CD4-positive, CD25-positive, alpha-beta regulatory T cell (primary cell): ENCODE measurements around the gene ZNF76. TPM values are rescaled to one million over a fixed set of nuclear protein-coding genes. Genes with fewer than 3 reads are reported as not detected.
A peak's percentile ranks its signal among the peaks of the same experiment; 100 is the strongest.

ENCODE experiments used
- ATAC-seq, 2 donors: fragments of 150-1000 bp; cut with Tn5 transposase; one replicate each; pipeline ENCODE4 v1.10.0; 2021; ENCODE audit warnings: low read depth in 2 of 2, moderate number of reproducible peaks in 2 of 2, moderate library complexity in 1 of 2
- DNase-seq, 3 donors: peaks; one replicate each; pipeline versions ENCODE4 v3.0.0 to v3.0.0-alpha.2; 2012 to 2022; ENCODE audit warnings: mixed read lengths in 1 of 3
- H3K27ac ChIP-seq: one replicate; pipeline ENCODE4 v1.7.0; 2013; ENCODE audit warnings: mild to moderate bottlenecking, low read length; ENCODE audit not compliant: insufficient read depth, poor library complexity, severe bottlenecking
- H3K27me3 ChIP-seq: one replicate; pipeline ENCODE4 v1.7.0; 2013; ENCODE audit warnings: low read length; ENCODE audit not compliant: control insufficient read depth, insufficient read depth
- H3K36me3 ChIP-seq: one replicate; pipeline ENCODE4 v1.7.0; 2013; ENCODE audit warnings: mild to moderate bottlenecking, low read length, moderate library complexity; ENCODE audit not compliant: control insufficient read depth, insufficient read depth
- H3K4me1 ChIP-seq: 2 replicates; pipeline ENCODE4 v1.7.0; 2013; ENCODE audit warnings: mild to moderate bottlenecking, low read length; ENCODE audit not compliant: insufficient read depth, control insufficient read depth, poor library complexity, severe bottlenecking
- H3K4me3 ChIP-seq: one replicate; pipeline ENCODE4 v1.7.0; 2013; ENCODE audit warnings: low read depth, mild to moderate bottlenecking, low read length, moderate library complexity
- H3K9me3 ChIP-seq, 2 experiments: 1 replicate in 1 of 2; 2 replicates in 1 of 2; pipeline ENCODE4 v1.7.0; 2013; ENCODE audit warnings: low read length in 2 of 2, mild to moderate bottlenecking in 1 of 2, moderate library complexity in 1 of 2; ENCODE audit not compliant: control insufficient read depth in 2 of 2
- H3K27ac Mint-ChIP-seq, 3 donors: one replicate each; pipeline ENCODE4 v1.8.0; 2020 to 2022; ENCODE audit warnings: mild to moderate bottlenecking in 3 of 3, mixed read lengths in 3 of 3, moderate library complexity in 2 of 3
- H3K27me3 Mint-ChIP-seq: one replicate; pipeline ENCODE4 v1.8.0; 2022; ENCODE audit warnings: mild to moderate bottlenecking, mixed read lengths
- H3K36me3 Mint-ChIP-seq: one replicate; pipeline ENCODE4 v1.8.0; 2020; ENCODE audit warnings: mixed read lengths
- H3K4me1 Mint-ChIP-seq, 4 donors: one replicate each; pipeline ENCODE4 v1.8.0; 2020 to 2022; ENCODE audit warnings: mixed read lengths in 4 of 4, mild to moderate bottlenecking in 1 of 4
- H3K4me3 Mint-ChIP-seq, 4 donors: one replicate each; pipeline ENCODE4 v1.8.0; 2020 to 2022; ENCODE audit warnings: mild to moderate bottlenecking in 4 of 4, mixed read lengths in 4 of 4, moderate library complexity in 3 of 4
- H3K9me3 Mint-ChIP-seq, 7 donors: one replicate each; pipeline ENCODE4 v1.8.0; 2020 to 2022; ENCODE audit warnings: mixed read lengths in 7 of 7, mild to moderate bottlenecking in 3 of 7, moderate library complexity in 2 of 7
- polyA plus RNA-seq, 4 donors: library from polyadenylated mRNA; unstranded; fragments of 300-500 nt; fragmentation: Illumina TruSeq; gene quantifications; one replicate each; pipeline ENCODE4 v1.2.3, GENCODE V29; 2021
- total RNA-seq: library from RNA; stranded (reverse); gene quantifications from one replicate; pipeline ENCODE4 v1.2.3, GENCODE V29; 2022

ZNF76 gene
- total and polyA plus RNA-seq, 5 donors from 2014 or later, result 18.7 to 66.6 (median 22.1) TPM

GRCh38 chr6:35287671-35288396 is 28.3 kb downstream of the ZNF76 start:
- Histone ChIP-seq H3K4me1 (no peaks in the 10 kb centered on the region), H3K36me3 (peaks cover 81% of the 10 kb centered on the region), H3K4me3 (no peak overlapping the region), H3K27ac (no peak overlapping the region), H3K9me3 (no peaks in the 10 kb centered on the region), H3K27me3 (no peaks in the 10 kb centered on the region)
- no peak overlapping the region for H3K4me3 Mint-ChIP-seq
- no peaks in the 10 kb centered on the region for H3K27me3 Mint-ChIP-seq
- H3K9me3 Mint-ChIP-seq, result no peaks in the 10 kb centered on the region
- H3K4me1 Mint-ChIP-seq, result no peaks in the 10 kb centered on the region
- H3K27ac Mint-ChIP-seq, result no peak overlapping the region
- ATAC-seq (no peak), DNase-seq (no peak)
- peaks cover 58% of the 10 kb centered on the region for H3K36me3 Mint-ChIP-seq

- H3K27ac Mint-ChIP-seq, result no peak overlapping the region
- no peaks in the 10 kb centered on the region for H3K27me3 ChIP-seq
- no peaks in the 10 kb centered on the region for H3K4me1 Mint-ChIP-seq
- peaks cover 76% of the 10 kb centered on the region for H3K36me3 ChIP-seq
- DNase-seq, result no peak
- no peak overlapping the region for H3K4me3 ChIP-seq
- no peaks in the 10 kb centered on the region for H3K9me3 Mint-ChIP-seq
- H3K27me3 Mint-ChIP-seq, result no peaks in the 10 kb centered on the region
- H3K4me3 Mint-ChIP-seq, result no peak overlapping the region
- H3K9me3 ChIP-seq, result no peaks in the 10 kb centered on the region
- H3K4me1 ChIP-seq, result no peaks in the 10 kb centered on the region
- H3K36me3 Mint-ChIP-seq, result peaks cover 49% of the 10 kb centered on the region
- ATAC-seq, result no peak
- no peak overlapping the region for H3K27ac ChIP-seq
Measured at GRCh38 chr6:35288834-35289233, 29.3 kb downstream of the ZNF76 start.

DNA sequence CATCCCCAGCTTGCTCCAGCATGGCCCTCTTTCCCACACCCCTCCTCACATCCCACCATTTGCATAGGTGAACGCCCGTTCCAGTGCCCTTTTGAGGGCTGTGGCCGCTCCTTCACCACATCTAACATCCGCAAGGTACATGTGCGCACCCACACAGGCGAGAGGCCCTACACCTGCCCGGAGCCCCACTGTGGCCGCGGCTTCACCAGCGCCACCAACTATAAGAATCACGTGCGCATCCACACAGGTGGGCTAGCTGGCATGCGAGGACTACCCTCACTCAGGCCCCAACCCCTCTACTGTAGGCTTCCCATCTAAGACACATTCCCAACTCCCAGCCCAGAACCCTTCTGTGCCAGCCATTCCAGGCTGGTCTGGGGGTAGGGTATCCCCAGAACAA is 32.0 kb downstream of the ZNF76 start:
- Histone ChIP-seq H3K4me1 (no peaks in the 10 kb centered on the region), H3K27me3 (no peaks in the 10 kb centered on the region), H3K4me3 (no peak overlapping the region), H3K27ac (no peak overlapping the region), H3K9me3 (no peaks in the 10 kb centered on the region), H3K36me3 (peaks cover 65% of the 10 kb centered on the region)
- peaks cover 41% of the 10 kb centered on the region for H3K36me3 Mint-ChIP-seq
- no peak for DNase-seq
- H3K9me3 Mint-ChIP-seq, result no peaks in the 10 kb centered on the region
- no peaks in the 10 kb centered on the region for H3K27me3 Mint-ChIP-seq
- ATAC-seq, result no peak
- no peak overlapping the region for H3K27ac Mint-ChIP-seq
- H3K4me3 Mint-ChIP-seq, result no peak overlapping the region
- H3K4me1 Mint-ChIP-seq, result peaks cover 0 to 6% (median 4%) of the 10 kb centered on the region in 4 donors

- Mint-ChIP-seq H3K36me3 (peaks cover 33% of the 10 kb centered on the region), H3K27me3 (no peaks in the 10 kb centered on the region), H3K4me1 (peaks cover 3 to 10% (median 8%) of the 10 kb centered on the region in 4 donors), H3K9me3 (no peaks in the 10 kb centered on the region), H3K27ac (peak overlapping the region in 1 of 3 donors; percentile 38), H3K4me3 (no peak overlapping the region)
- H3K9me3 ChIP-seq, result no peaks in the 10 kb centered on the region
- H3K27ac ChIP-seq, result no peak overlapping the region
- ATAC-seq (no peak), DNase-seq (no peak)
- H3K27me3 ChIP-seq, result no peaks in the 10 kb centered on the region
- H3K4me1 ChIP-seq, result peaks cover 5% of the 10 kb centered on the region
- H3K36me3 ChIP-seq, result peaks cover 55% of the 10 kb centered on the region
- no peak overlapping the region for H3K4me3 ChIP-seq
Measured at GRCh38 chr6:35292494-35292893, 33.0 kb downstream of the ZNF76 start.

GRCh38 chr6:35293681-35294080 is 34.1 kb downstream of the ZNF76 start:
- Mint-ChIP-seq H3K27ac (peak overlapping the region in 1 of 3 donors; percentile 56), H3K4me3 (no peak overlapping the region), H3K4me1 (peaks cover 4 to 12% (median 9%) of the 10 kb centered on the region in 4 donors), H3K9me3 (no peaks in the 10 kb centered on the region), H3K27me3 (no peaks in the 10 kb centered on the region), H3K36me3 (peaks cover 33% of the 10 kb centered on the region)
- H3K4me1 ChIP-seq, result peaks cover 15% of the 10 kb centered on the region
- no peak for ATAC-seq
- H3K27ac ChIP-seq, result no peak overlapping the region
- H3K9me3 ChIP-seq, result no peaks in the 10 kb centered on the region
- no peak overlapping the region for H3K4me3 ChIP-seq
- no peaks in the 10 kb centered on the region for H3K27me3 ChIP-seq
- no peak for DNase-seq
- H3K36me3 ChIP-seq, result peaks cover 45% of the 10 kb centered on the region

- Mint-ChIP-seq H3K27ac (peak overlapping the region; percentile 41 to 48 (median 42)), H3K9me3 (no peaks in the 10 kb centered on the region), H3K4me3 (peak overlapping the region in 1 of 4 donors; percentile 73), H3K36me3 (peaks cover 29% of the 10 kb centered on the region), H3K4me1 (peaks cover 4 to 19% (median 14%) of the 10 kb centered on the region in 4 donors), H3K27me3 (no peaks in the 10 kb centered on the region)
- DNase-seq (peak; percentile 30 to 73 (median 56)), ATAC-seq (peak; percentile 30 to 33)
- Histone ChIP-seq H3K9me3 (no peaks in the 10 kb centered on the region), H3K36me3 (peaks cover 39% of the 10 kb centered on the region), H3K4me1 (peaks cover 23% of the 10 kb centered on the region), H3K4me3 (no peak overlapping the region), H3K27ac (no peak overlapping the region), H3K27me3 (no peaks in the 10 kb centered on the region)
Measured at GRCh38 chr6:35294308-35294945, 34.9 kb downstream of the ZNF76 start.

GRCh38 chr6:35295036-35295435 is 35.5 kb downstream of the ZNF76 start:
- Mint-ChIP-seq H3K36me3 (peaks cover 31% of the 10 kb centered on the region), H3K4me1 (peaks cover 4 to 25% (median 18%) of the 10 kb centered on the region in 4 donors), H3K9me3 (no peaks in the 10 kb centered on the region), H3K27ac (no peak overlapping the region), H3K27me3 (no peaks in the 10 kb centered on the region), H3K4me3 (peak overlapping the region in 1 of 4 donors; percentile 73)
- Histone ChIP-seq H3K9me3 (no peaks in the 10 kb centered on the region), H3K27ac (no peak overlapping the region), H3K36me3 (peaks cover 37% of the 10 kb centered on the region), H3K4me3 (no peak overlapping the region), H3K27me3 (no peaks in the 10 kb centered on the region), H3K4me1 (peaks cover 29% of the 10 kb centered on the region)
- ATAC-seq, result no peak
- no peak for DNase-seq
